ENCODE data around the gene CCR6. TPM values are rescaled to one million over a fixed set of nuclear protein-coding genes. Genes with fewer than 3 reads are reported as not detected.

The CCR6 gene
- total RNA-seq, 1 donor from 2014 or later = 0.52 TPM

DNA sequence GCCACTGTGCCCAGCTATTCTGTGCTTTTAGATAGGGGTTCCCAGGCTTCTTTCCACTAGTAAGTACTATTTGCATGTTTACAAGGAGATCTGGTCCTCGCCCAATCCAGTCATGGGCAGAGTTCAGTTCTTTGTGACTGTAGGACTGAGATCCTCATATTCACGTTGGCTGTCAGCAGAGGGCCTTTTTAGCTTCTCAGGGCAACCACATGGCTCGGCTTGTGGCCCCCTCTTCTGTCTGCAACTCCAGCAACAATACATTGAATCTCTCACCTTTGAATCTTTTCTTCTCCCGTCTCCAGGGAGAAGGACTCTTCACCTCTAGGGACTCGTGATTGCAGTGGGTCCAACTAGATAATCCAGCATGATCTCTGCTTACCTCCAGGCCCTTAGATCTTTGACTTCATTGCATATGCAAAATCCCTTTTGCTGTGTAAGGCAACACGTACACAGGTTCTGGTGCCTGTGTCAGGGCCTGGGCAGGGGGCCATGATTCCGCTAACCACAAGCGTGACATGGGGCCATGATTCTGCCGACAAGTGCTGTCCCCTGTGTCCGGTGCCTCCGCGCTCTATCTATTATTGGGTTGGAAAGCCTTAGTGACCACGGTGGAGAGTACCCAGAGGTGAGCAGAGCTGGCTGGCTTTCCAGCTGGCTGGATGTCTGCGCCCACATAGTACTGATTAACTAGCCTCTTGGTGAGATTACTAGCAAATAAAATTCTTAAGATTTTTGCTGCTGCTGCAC, 5.1 kb downstream of the CCR6 start:
- Histone ChIP-seq H3K9me3 (ENCODE audit: control insufficient read depth in 3 of 3, low read length in 3 of 3) (no peaks in the 10 kb centered on the region), H3K4me1 (ENCODE audit: control insufficient read depth in 3 of 3, insufficient read depth in 3 of 3, low read length in 3 of 3) (no peaks in the 10 kb centered on the region), H3K27ac (ENCODE audit: low read depth, low read length) (no peak overlapping the region), H3K27me3 (ENCODE audit: control insufficient read depth in 3 of 3, insufficient read depth in 3 of 3, low read length in 3 of 3) (no peaks in the 10 kb centered on the region), H3K4me3 (ENCODE audit: low read length in 3 of 3) (no peak overlapping the region), H3K9ac (ENCODE audit: low read depth in 1 of 3, low read length in 3 of 3) (no peak overlapping the region), H3K36me3 (ENCODE audit: control insufficient read depth in 3 of 3, insufficient read depth in 3 of 3, low read length in 3 of 3) (no peaks in the 10 kb centered on the region)

DNA sequence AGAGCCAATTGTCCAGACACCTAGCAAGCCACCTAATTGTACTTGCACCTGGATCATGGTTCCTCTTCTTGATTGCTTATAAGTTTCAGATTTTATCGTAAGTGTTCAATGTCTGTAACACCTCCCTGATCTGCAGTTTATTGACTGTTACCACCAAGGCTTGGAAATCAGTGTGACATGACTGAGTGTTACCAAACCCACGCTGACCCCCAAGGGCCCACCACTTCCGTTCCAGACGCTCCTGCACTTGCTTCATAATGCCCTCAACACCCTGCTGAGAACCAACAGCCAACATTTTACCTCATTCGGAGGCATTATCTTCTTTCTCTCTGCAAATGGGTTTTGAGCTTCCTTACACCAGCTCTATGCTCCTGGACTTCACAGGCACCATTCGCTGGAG, 6.3 kb downstream of the CCR6 start:
- no peaks in the 10 kb centered on the region for H3K4me1 ChIP-seq (ENCODE audit: control insufficient read depth in 3 of 3, insufficient read depth in 3 of 3, low read length in 3 of 3)
- H3K9me3 ChIP-seq (ENCODE audit: control insufficient read depth in 3 of 3, low read length in 3 of 3) = no peaks in the 10 kb centered on the region
- no peak overlapping the region for H3K4me3 ChIP-seq (ENCODE audit: low read length in 3 of 3)

DNA sequence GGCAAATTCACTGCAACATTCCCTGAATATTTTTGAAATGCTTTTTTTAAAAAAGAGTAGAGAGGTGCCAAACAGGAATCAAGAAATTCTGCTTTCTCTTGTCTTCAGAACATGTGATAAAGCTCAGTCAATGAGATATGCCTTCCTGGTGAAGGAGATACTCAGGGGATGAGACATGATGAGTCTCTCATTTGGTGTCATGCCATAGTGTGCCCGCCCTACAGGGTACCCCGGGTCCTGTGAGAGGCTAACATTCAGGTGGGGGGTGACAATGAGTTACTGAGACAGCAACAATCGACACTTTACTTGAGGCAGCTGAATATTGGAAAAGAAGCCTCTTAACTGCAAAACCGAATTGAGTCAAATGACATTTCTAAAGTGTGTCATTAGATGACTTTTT, 6.7 kb downstream of the CCR6 start:
- Histone ChIP-seq H3K27ac (ENCODE audit: low read depth, low read length) (no peak overlapping the region), H3K27me3 (ENCODE audit: control insufficient read depth in 3 of 3, insufficient read depth in 3 of 3, low read length in 3 of 3) (no peaks in the 10 kb centered on the region), H3K4me3 (ENCODE audit: low read length in 3 of 3) (no peak overlapping the region), H3K9me3 (ENCODE audit: control insufficient read depth in 3 of 3, low read length in 3 of 3) (no peaks in the 10 kb centered on the region), H3K36me3 (ENCODE audit: control insufficient read depth in 3 of 3, insufficient read depth in 3 of 3, low read length in 3 of 3) (no peaks in the 10 kb centered on the region), H3K9ac (ENCODE audit: low read depth in 1 of 3, low read length in 3 of 3) (no peak overlapping the region), H3K4me1 (ENCODE audit: control insufficient read depth in 3 of 3, insufficient read depth in 3 of 3, low read length in 3 of 3) (no peaks in the 10 kb centered on the region)

More for the DNA sequence above, 6.3 kb downstream of the CCR6 start:
- Histone ChIP-seq H3K9ac (ENCODE audit: low read depth in 1 of 3, low read length in 3 of 3) (no peak overlapping the region), H3K27ac (ENCODE audit: low read depth, low read length) (no peak overlapping the region), H3K27me3 (ENCODE audit: control insufficient read depth in 3 of 3, insufficient read depth in 3 of 3, low read length in 3 of 3) (no peaks in the 10 kb centered on the region), H3K36me3 (ENCODE audit: control insufficient read depth in 3 of 3, insufficient read depth in 3 of 3, low read length in 3 of 3) (no peaks in the 10 kb centered on the region)

DNA sequence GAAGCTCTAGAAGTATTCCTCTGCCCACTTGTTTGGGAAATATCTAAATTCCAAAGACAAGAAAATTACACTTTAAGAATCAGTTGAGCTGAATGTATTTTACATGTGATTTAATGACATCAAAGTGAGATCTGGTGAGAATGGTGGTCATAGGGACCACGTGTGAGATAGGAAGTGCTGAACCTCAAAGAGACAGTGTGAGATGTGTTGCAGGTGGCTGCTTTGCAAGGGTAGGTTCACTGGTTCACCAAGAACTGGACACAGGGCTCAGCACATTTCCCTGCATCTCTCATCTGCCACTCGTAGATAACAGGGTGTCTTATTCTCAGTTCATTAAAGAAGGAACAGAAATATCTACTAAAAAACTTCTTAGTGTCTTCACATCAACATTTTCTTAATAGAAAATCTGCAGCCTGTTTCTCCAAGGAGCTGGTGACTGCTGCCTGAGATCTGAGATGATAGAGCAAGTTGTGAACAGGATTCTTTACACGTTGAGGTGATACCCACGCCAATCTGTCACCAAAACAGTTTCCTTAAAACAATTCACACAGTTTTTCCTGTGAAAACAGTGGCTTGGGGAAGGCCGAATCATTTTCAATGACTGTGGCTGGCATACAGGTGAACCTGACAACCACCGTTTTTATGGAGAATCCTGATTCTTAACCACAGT, 7.2 kb downstream of the CCR6 start:
- Histone ChIP-seq H3K9ac (ENCODE audit: low read depth in 1 of 3, low read length in 3 of 3) (no peak overlapping the region), H3K36me3 (ENCODE audit: control insufficient read depth in 3 of 3, insufficient read depth in 3 of 3, low read length in 3 of 3) (no peaks in the 10 kb centered on the region), H3K9me3 (ENCODE audit: control insufficient read depth in 3 of 3, low read length in 3 of 3) (no peaks in the 10 kb centered on the region), H3K4me1 (ENCODE audit: control insufficient read depth in 3 of 3, insufficient read depth in 3 of 3, low read length in 3 of 3) (no peaks in the 10 kb centered on the region), H3K27me3 (ENCODE audit: control insufficient read depth in 3 of 3, insufficient read depth in 3 of 3, low read length in 3 of 3) (peaks cover 0 to under 1% (median 0%) of the 10 kb centered on the region in 3 donors), H3K4me3 (ENCODE audit: low read length in 3 of 3) (no peak overlapping the region), H3K27ac (ENCODE audit: low read depth, low read length) (no peak overlapping the region)

DNA sequence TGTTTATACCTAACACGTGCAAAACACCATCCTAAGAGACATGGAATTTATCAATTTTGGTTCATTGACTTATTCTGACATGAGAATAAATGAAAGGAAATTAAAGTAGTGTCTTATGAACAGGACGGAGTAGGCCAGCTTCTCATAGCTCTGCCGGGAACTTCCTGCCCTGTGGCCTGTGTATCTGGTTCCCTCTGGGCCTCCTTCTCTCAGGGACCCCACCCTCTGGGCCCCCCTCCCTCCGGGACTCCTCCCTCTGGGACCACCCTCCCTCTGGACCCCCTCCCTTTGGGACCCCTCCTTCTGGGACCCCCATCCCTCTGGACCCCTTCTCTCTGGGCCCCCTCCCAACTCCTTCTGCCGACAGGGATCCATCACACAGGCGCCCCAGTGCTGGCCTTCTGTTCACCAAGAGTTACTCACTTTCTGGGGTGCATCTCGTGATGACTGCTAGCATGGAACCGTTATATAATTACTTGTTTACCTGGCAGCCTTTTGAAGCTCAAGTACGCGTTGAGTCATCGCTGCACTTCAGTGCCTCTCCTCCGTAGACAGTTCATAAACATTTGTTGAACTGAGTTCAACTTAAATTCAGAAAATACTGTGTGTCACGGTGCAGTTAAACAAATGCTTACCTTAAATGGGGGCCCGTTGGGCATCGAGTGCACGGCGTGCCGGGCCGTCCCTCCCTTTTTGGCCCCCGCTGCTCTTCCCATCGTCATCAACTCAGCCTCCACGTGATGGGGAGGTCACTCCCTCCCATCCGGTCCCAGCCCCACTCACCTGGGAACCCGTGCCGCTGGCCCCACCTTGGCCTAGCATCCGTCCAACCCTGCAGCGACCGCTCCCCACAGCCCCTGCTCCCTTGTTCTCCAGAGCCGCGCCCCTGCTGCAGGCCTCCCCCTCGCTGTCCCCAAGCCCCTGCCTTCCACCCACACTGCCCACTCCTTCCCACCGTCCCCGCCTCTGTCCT, 8.1 kb downstream of the CCR6 start:
- no peak overlapping the region for H3K4me3 ChIP-seq (ENCODE audit: low read length in 3 of 3)
- H3K27ac ChIP-seq (ENCODE audit: low read depth, low read length) = no peak overlapping the region
- H3K9me3 ChIP-seq (ENCODE audit: control insufficient read depth in 3 of 3, low read length in 3 of 3) = no peaks in the 10 kb centered on the region
- H3K4me1 ChIP-seq (ENCODE audit: control insufficient read depth in 3 of 3, insufficient read depth in 3 of 3, low read length in 3 of 3) = no peaks in the 10 kb centered on the region
- H3K9ac ChIP-seq (ENCODE audit: low read depth in 1 of 3, low read length in 3 of 3) = no peak overlapping the region
- peaks cover 0 to 3% (median 0%) of the 10 kb centered on the region in 3 donors for H3K27me3 ChIP-seq (ENCODE audit: control insufficient read depth in 3 of 3, insufficient read depth in 3 of 3, low read length in 3 of 3)
- H3K36me3 ChIP-seq (ENCODE audit: control insufficient read depth in 3 of 3, insufficient read depth in 3 of 3, low read length in 3 of 3) = no peaks in the 10 kb centered on the region

DNA sequence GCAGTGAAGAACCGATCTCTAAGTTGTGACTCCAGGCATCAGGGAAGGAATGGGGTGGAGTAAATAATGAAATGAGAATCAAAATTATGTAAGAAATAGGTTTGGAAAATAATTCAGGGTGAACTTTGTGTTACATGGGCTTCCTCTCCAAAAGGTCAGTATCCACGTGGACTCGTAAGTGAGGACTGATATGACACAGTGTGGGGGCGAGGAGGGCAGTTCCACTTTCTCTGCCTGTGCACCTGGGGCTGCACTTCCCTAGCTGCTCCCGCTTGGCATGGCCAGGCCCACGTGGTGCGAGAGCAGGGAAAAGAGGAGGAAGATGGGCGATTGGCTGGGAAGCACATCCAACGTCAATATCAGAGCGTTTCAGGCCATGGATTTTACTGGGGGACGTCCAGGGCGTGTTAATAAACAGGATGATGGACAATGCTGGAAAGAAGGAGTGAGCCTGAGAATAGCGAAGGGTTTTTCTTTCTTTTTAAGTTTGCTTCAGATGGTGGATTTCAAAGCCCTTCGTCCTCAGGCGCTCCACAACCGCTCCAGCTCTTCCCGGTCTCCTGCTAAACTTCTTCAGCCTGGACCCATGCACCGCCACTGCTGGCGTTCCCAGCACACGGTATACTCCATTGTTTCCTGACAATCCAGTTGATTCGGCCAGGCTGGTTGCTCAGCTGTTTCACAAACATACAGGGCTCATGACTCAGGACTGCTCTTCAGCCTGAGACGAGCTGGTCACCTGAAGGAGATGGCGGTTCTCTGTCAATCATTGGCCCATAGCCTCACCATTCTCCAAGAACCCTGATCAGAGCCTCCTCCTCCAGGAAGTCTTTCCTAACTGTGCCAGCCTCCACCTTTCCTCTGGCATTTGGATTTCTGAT, 11.8 kb downstream of the CCR6 start:
- Histone ChIP-seq H3K9me3 (ENCODE audit: control insufficient read depth in 3 of 3, low read length in 3 of 3) (no peaks in the 10 kb centered on the region), H3K27me3 (ENCODE audit: control insufficient read depth in 3 of 3, insufficient read depth in 3 of 3, low read length in 3 of 3) (peaks cover 0 to 4% (median 3%) of the 10 kb centered on the region in 3 donors), H3K9ac (ENCODE audit: low read depth in 1 of 3, low read length in 3 of 3) (no peak overlapping the region), H3K27ac (ENCODE audit: low read depth, low read length) (no peak overlapping the region), H3K4me3 (ENCODE audit: low read length in 3 of 3) (no peak overlapping the region), H3K36me3 (ENCODE audit: control insufficient read depth in 3 of 3, insufficient read depth in 3 of 3, low read length in 3 of 3) (no peaks in the 10 kb centered on the region), H3K4me1 (ENCODE audit: control insufficient read depth in 3 of 3, insufficient read depth in 3 of 3, low read length in 3 of 3) (no peaks in the 10 kb centered on the region)

DNA sequence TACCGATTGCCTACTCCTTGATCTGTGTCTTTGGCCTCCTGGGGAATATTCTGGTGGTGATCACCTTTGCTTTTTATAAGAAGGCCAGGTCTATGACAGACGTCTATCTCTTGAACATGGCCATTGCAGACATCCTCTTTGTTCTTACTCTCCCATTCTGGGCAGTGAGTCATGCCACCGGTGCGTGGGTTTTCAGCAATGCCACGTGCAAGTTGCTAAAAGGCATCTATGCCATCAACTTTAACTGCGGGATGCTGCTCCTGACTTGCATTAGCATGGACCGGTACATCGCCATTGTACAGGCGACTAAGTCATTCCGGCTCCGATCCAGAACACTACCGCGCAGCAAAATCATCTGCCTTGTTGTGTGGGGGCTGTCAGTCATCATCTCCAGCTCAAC, 13.5 kb downstream of the CCR6 start:
- Histone ChIP-seq H3K9ac (ENCODE audit: low read depth in 1 of 3, low read length in 3 of 3) (no peak overlapping the region), H3K27ac (ENCODE audit: low read depth, low read length) (no peak overlapping the region), H3K4me1 (ENCODE audit: control insufficient read depth in 3 of 3, insufficient read depth in 3 of 3, low read length in 3 of 3) (no peaks in the 10 kb centered on the region), H3K9me3 (ENCODE audit: control insufficient read depth in 3 of 3, low read length in 3 of 3) (no peaks in the 10 kb centered on the region), H3K4me3 (ENCODE audit: low read length in 3 of 3) (no peak overlapping the region), H3K36me3 (ENCODE audit: control insufficient read depth in 3 of 3, insufficient read depth in 3 of 3, low read length in 3 of 3) (no peaks in the 10 kb centered on the region), H3K27me3 (ENCODE audit: control insufficient read depth in 3 of 3, insufficient read depth in 3 of 3, low read length in 3 of 3) (peaks cover 3 to 9% (median 7%) of the 10 kb centered on the region in 3 donors)

DNA sequence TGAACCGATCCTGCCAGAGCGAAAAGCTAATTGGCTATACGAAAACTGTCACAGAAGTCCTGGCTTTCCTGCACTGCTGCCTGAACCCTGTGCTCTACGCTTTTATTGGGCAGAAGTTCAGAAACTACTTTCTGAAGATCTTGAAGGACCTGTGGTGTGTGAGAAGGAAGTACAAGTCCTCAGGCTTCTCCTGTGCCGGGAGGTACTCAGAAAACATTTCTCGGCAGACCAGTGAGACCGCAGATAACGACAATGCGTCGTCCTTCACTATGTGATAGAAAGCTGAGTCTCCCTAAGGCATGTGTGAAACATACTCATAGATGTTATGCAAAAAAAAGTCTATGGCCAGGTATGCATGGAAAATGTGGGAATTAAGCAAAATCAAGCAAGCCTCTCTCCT, 14.2 kb downstream of the CCR6 start:
- peaks cover 3 to 14% (median 8%) of the 10 kb centered on the region in 3 donors for H3K27me3 ChIP-seq (ENCODE audit: control insufficient read depth in 3 of 3, insufficient read depth in 3 of 3, low read length in 3 of 3)
- H3K4me1 ChIP-seq (ENCODE audit: control insufficient read depth in 3 of 3, insufficient read depth in 3 of 3, low read length in 3 of 3) = no peaks in the 10 kb centered on the region
- H3K4me3 ChIP-seq (ENCODE audit: low read length in 3 of 3) = no peak overlapping the region
- H3K27ac ChIP-seq (ENCODE audit: low read depth, low read length) = no peak overlapping the region
- H3K36me3 ChIP-seq (ENCODE audit: control insufficient read depth in 3 of 3, insufficient read depth in 3 of 3, low read length in 3 of 3) = no peaks in the 10 kb centered on the region
- no peaks in the 10 kb centered on the region for H3K9me3 ChIP-seq (ENCODE audit: control insufficient read depth in 3 of 3, low read length in 3 of 3)
- no peak overlapping the region for H3K9ac ChIP-seq (ENCODE audit: low read depth in 1 of 3, low read length in 3 of 3)

DNA sequence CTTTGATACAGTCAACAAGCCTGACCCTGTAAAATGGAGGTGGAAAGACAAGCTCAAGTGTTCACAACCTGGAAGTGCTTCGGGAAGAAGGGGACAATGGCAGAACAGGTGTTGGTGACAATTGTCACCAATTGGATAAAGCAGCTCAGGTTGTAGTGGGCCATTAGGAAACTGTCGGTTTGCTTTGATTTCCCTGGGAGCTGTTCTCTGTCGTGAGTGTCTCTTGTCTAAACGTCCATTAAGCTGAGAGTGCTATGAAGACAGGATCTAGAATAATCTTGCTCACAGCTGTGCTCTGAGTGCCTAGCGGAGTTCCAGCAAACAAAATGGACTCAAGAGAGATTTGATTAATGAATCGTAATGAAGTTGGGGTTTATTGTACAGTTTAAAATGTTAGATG, 15.0 kb downstream of the CCR6 start:
- Histone ChIP-seq H3K4me3 (ENCODE audit: low read length in 3 of 3) (no peak overlapping the region), H3K4me1 (ENCODE audit: control insufficient read depth in 3 of 3, insufficient read depth in 3 of 3, low read length in 3 of 3) (no peaks in the 10 kb centered on the region), H3K27ac (ENCODE audit: low read depth, low read length) (no peak overlapping the region), H3K36me3 (ENCODE audit: control insufficient read depth in 3 of 3, insufficient read depth in 3 of 3, low read length in 3 of 3) (no peaks in the 10 kb centered on the region), H3K9ac (ENCODE audit: low read depth in 1 of 3, low read length in 3 of 3) (no peak overlapping the region), H3K27me3 (ENCODE audit: control insufficient read depth in 3 of 3, insufficient read depth in 3 of 3, low read length in 3 of 3) (peaks cover 3 to 14% (median 8%) of the 10 kb centered on the region in 3 donors), H3K9me3 (ENCODE audit: control insufficient read depth in 3 of 3, low read length in 3 of 3) (no peaks in the 10 kb centered on the region)

All from skeletal muscle tissue (tissue), 4 donors.